ENCODE measurements around the gene CUX1. TPM values are rescaled to one million over a fixed set of nuclear protein-coding genes. Genes with fewer than 3 reads are reported as not detected.
A peak's percentile ranks its signal among the peaks of the same experiment; 100 is the strongest.

The CUX1 gene
- polyA plus RNA-seq, 1 experiment: 29.7 TPM

GRCh38 chr7:101854084-101854865 is 36.8 kb downstream of the CUX1 start:
- no peak overlapping the region for H3K4me3 ChIP-seq (ENCODE audit: low read depth, low read length)
- H3K9me3 ChIP-seq (ENCODE audit: control insufficient read depth, insufficient read depth, low read length): no peaks in the 10 kb centered on the region; the same call in 1 of the 2 replicates
- CTCF ChIA-PET: no interaction called here
- H3K27ac ChIP-seq (ENCODE audit: low read depth, low read length): no peak overlapping the region
- POLR2A ChIA-PET: no interaction called here
- DNase-seq (ENCODE audit: low read depth, low spot score): no peak
- no peak for TF ChIP-seq CTCF (IDR thresholded peaks at IDR 0.05; ENCODE audit: low read depth, low read length)
- H3K27me3 ChIP-seq (ENCODE audit: control insufficient read depth, insufficient read depth, low read length): no peaks in the 10 kb centered on the region

DNA sequence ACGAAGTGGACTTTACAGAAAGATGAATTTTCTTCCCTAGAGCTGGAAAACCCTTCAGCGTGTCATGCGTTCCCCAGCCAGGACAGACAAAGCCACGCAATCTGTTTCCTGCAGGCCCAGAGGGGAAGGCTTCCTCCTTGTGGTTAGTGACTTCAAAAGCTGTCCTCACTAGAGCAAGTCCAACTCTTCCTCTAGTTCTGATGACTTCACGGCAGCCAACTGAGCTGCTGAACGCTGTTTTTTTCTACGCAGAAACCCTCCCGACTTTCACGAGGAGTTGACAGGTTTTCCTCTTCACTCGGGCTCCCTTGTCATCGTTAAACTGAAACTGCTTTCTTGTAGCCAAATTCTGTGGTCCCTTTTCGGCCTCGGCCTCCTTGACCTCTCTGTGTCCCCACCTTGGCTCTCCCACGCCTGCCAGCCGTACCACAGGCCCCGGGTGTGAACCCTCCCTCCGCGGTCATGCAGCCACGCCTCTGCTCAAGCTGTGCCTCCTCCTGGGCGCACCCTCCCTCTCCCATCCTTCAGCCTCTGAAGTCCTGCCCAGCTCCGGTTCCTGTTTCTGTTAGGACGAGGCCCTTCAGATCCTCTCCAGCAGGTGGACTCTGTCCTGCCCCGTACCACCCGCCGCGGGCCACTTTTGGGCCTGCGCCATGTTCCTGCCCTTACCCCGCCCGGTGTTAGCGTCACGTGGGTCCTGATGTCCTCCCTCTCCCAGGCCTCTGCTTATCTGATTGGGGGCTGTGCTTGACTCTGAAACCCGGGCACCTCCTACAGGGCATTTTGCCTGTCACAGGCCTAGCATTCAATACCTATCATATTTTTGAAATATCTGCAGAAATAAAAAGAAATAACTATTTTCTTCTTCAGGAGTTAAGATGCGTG is 39.3 kb downstream of the CUX1 start:
- Histone ChIP-seq H3K27ac (ENCODE audit: low read depth, low read length) (peak overlapping the region; percentile 89), H3K4me3 (ENCODE audit: low read depth, low read length) (peak overlapping the region; percentile 49), H3K27me3 (ENCODE audit: control insufficient read depth, insufficient read depth, low read length) (no peaks in the 10 kb centered on the region), H3K9me3 (ENCODE audit: control insufficient read depth, insufficient read depth, low read length) (no peaks in the 10 kb centered on the region; the same call in 1 of the 2 replicates)
- peak; percentile 46 for TF ChIP-seq CTCF (IDR thresholded peaks at IDR 0.05; ENCODE audit: low read depth, low read length)
- CTCF ChIA-PET: interaction anchor here (0.9 to 1.4 kb wide), 3 partner anchors 12 to 241 kb away, joined by 3 read pairs; no protein-coding TSS in a partner anchor
- POLR2A ChIA-PET: interaction anchor here (0.6 to 1.8 kb wide), 3 partner anchors 22 to 44 kb away, joined by 3 to 7 read pairs (median 5); no protein-coding TSS in a partner anchor
- DNase-seq (ENCODE audit: low read depth, low spot score): peak; percentile 37

- ChIA-PET CTCF (no interaction called here), POLR2A (interaction anchor here (1.1 to 1.8 kb wide), 2 partner anchors 25 to 43 kb away, joined by 3 to 5 read pairs; no protein-coding TSS in a partner anchor)
- no peaks in the 10 kb centered on the region; the same call in 1 of the 2 replicates for H3K9me3 ChIP-seq (ENCODE audit: control insufficient read depth, insufficient read depth, low read length)
- peak overlapping the region; percentile 89 for H3K27ac ChIP-seq (ENCODE audit: low read depth, low read length)
- no peaks in the 10 kb centered on the region for H3K27me3 ChIP-seq (ENCODE audit: control insufficient read depth, insufficient read depth, low read length)
- no peak for DNase-seq (ENCODE audit: low read depth, low spot score)
- no peak for TF ChIP-seq CTCF (IDR thresholded peaks at IDR 0.05; ENCODE audit: low read depth, low read length)
- H3K4me3 ChIP-seq (ENCODE audit: low read depth, low read length): no peak overlapping the region
Measured at GRCh38 chr7:101857358-101857811, 40.0 kb downstream of the CUX1 start.

GRCh38 chr7:101858437-101859385 is 41.3 kb downstream of the CUX1 start:
- CTCF ChIA-PET: no interaction called here
- POLR2A ChIA-PET: no interaction called here
- Histone ChIP-seq H3K4me3 (ENCODE audit: low read depth, low read length) (no peak overlapping the region), H3K9me3 (ENCODE audit: control insufficient read depth, insufficient read depth, low read length) (no peaks in the 10 kb centered on the region; the same call in 1 of the 2 replicates), H3K27ac (ENCODE audit: low read depth, low read length) (no peak overlapping the region), H3K27me3 (ENCODE audit: control insufficient read depth, insufficient read depth, low read length) (no peaks in the 10 kb centered on the region)
- no peak for TF ChIP-seq CTCF (IDR thresholded peaks at IDR 0.05; ENCODE audit: low read depth, low read length)
- no peak for DNase-seq (ENCODE audit: low read depth, low spot score)

Measured in AG04450 (cell line).